ENCODE results near the gene METTL26. TPM values are rescaled to one million over a fixed set of nuclear protein-coding genes. Genes with fewer than 3 reads are reported as not detected.

The METTL26 gene
- total and polyA plus RNA-seq, 2 of the 8 experiments (the other 6 are each of a cell fraction or from before 2014, with no cell fraction given): 100 to 186 TPM

DNA sequence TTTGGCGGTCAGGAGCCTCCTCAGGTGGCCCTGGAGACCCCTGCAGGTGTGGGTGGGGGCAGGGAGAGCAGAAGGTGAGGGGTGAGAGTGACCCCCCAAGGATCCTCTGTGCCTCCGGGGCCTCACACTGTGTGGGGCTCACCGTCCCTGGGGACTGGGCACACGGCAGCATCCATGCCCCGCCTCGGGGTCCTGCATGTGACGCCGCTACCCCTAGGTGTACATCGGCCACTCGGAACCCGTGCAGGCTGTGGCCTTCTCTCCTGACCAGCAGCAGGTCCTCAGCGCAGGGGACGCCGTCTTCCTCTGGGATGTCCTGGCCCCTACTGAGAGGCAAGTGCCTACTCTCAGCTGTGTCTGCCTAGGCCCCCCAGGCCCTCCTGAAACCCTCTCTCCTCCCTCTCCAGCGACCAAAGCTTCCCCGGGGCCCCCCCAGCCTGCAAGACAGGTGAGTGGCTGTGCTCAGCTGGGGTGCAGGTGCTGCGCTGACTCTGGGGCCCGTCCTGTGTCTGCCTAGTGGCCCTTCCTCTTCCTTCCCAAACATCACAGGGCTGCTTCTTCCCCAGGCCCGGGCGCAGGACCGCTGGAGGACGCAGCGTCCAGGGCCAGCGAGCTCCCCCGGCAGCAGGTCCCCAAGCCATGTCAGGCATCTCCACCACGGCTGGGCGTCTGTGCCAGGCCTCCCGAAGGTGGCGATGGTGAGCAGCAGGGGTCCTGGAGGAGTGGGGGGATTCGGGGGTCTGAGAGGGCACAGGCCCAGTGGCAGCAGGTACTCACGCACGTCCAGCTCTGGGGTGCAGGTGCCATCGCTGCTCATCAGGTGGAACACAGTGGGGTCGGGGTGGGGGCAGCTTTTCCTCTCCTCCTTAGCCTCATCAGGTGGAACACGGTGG, 22.8 kb upstream of the METTL26 start:
- H3K9ac ChIP-seq (replicated peaks in 1 of 4; ENCODE audit: extremely low read depth in 1 of 4, low read depth in 3 of 4, low read length in 3 of 4): no peak overlapping the region
- no peak overlapping the region for H2BK5ac ChIP-seq (ENCODE audit: low read depth, low read length)
- no peak overlapping the region for H3K4ac ChIP-seq (replicated peaks; ENCODE audit: insufficient read length, low read depth, low read length)
- H3K23me2 ChIP-seq (ENCODE audit: low read depth, low read length): no peaks in the 10 kb centered on the region
- no peak overlapping the region for H4K91ac ChIP-seq (replicated peaks; ENCODE audit: insufficient read length, low read length)
- H4K8ac ChIP-seq (ENCODE audit: extremely low read depth, insufficient read depth, low read length): no peak overlapping the region
- no peaks in the 10 kb centered on the region for H3K9me3 ChIP-seq (ENCODE audit: insufficient read depth in 2 of 2, low read depth in 1 of 2, low read length in 1 of 2)
- H3K79me2 ChIP-seq (ENCODE audit: control insufficient read depth in 1 of 2, insufficient read depth in 2 of 2, low read length in 2 of 2): no peaks in the 10 kb centered on the region
- H3K18ac ChIP-seq (ENCODE audit: extremely low read depth, low read length): no peak overlapping the region
- FAIRE-seq (no peak), DNase-seq (ENCODE audit: low read depth in 1 of 2, low spot score in 2 of 2) (no peak)
- POLR2A ChIA-PET (ENCODE audit: partially characterized antibody): interaction anchor here (0.7 to 17.4 kb wide), 8 partner anchors 8 to 72 kb away, joined by 3 to 214 read pairs (median 4); partner anchors contain the start of genes JMJD8, RHBDL1, RHOT2 and STUB1
- no peaks in the 10 kb centered on the region for H3K27me3 ChIP-seq (replicated peaks in 1 of 4; ENCODE audit: control insufficient read depth in 3 of 4, extremely low read depth in 1 of 4, insufficient read depth in 3 of 4, low read length in 3 of 4)
- H3K14ac ChIP-seq (ENCODE audit: insufficient read length): no peak overlapping the region
- H3K36me3 ChIP-seq (ENCODE audit: control insufficient read depth in 2 of 4, insufficient read depth in 4 of 4, low read length in 3 of 4): peaks cover 0 to 34% (median 1%) of the 10 kb centered on the region in 4 experiments; a peak in 3 of 8 replicates
- no peaks in the 10 kb centered on the region for H4K20me1 ChIP-seq (replicated peaks in 1 of 2; ENCODE audit: control insufficient read depth in 1 of 2, insufficient read depth in 2 of 2, low read length in 2 of 2)
- H3K56ac ChIP-seq (replicated peaks; ENCODE audit: insufficient read length, low read depth, low read length): no peak overlapping the region
- no peak overlapping the region for H2BK120ac ChIP-seq (replicated peaks; ENCODE audit: low read depth, low read length)
- TF ChIP-seq TAF7 (optimal IDR thresholded peaks at IDR 0.05; ENCODE audit: borderline replicate concordance, low read depth, low read length) (no peak), HDAC2 (IDR thresholded peaks at IDR 0.05; ENCODE audit: borderline replicate concordance in 1 of 2, low read depth in 2 of 2, low read length in 2 of 2) (no peak), BACH1 (IDR thresholded peaks at IDR 0.05; ENCODE audit: low read length) (no peak)
- TF ChIP-seq, protein P1, sequence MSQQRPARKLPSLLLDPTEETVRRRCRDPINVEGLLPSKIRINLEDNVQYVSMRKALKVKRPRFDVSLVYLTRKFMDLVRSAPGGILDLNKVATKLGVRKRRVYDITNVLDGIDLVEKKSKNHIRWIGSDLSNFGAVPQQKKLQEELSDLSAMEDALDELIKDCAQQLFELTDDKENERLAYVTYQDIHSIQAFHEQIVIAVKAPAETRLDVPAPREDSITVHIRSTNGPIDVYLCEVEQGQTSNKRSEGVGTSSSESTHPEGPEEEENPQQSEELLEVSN (IDR thresholded peaks at IDR 0.05): no peak
- no peak overlapping the region for H2BK15ac ChIP-seq (ENCODE audit: low read length)
- no peak overlapping the region for H2AK5ac ChIP-seq (ENCODE audit: low read depth, low read length)
- H3K4me1 ChIP-seq (replicated peaks in 1 of 4; ENCODE audit: control insufficient read depth in 3 of 4, insufficient read depth in 4 of 4, low read length in 3 of 4): peaks cover 0 to 8% (median 1%) of the 10 kb centered on the region in 4 experiments; a peak in 4 of 7 replicates
- H2BK12ac ChIP-seq (ENCODE audit: low read depth, low read length): no peak overlapping the region
- no peak overlapping the region for H3K4me3 ChIP-seq (ENCODE audit: extremely low read depth in 1 of 4, insufficient read depth in 2 of 4, low read depth in 3 of 4, low read length in 4 of 4)
- no peaks in the 10 kb centered on the region for H3K79me1 ChIP-seq (ENCODE audit: low read depth, low read length)
- no peak overlapping the region for H4K5ac ChIP-seq (ENCODE audit: insufficient read length, low read depth, low read length)
- no peak overlapping the region for H3K4me2 ChIP-seq (ENCODE audit: insufficient read depth in 1 of 2, low read depth in 2 of 2, low read length in 2 of 2)
- WGBS, 2 experiments (ENCODE audit: extremely low coverage in 1 of 2, insufficient coverage in 1 of 2, insufficient read length in 1 of 2, insufficient replicate concordance in 2 of 2, low coverage in 1 of 2, low lambda C conversion rate in 2 of 2, missing lambda C conversion rate in 1 of 2): 94% methylated on average over 32 of the region's 35 CpGs; no CpG with 5 or more reads in 1 of the 2 experiments
- H3K27ac ChIP-seq (ENCODE audit: low read depth, low read length): no peak overlapping the region
- no peak overlapping the region for H2AFZ ChIP-seq (ENCODE audit: low read length)
- CTCF ChIA-PET (ENCODE audit: partially characterized antibody): interaction anchor here (0.6 to 11.3 kb wide), 11 partner anchors 8 to 268 kb away, joined by 3 to 104 read pairs (median 5); partner anchors contain the start of genes METTL26, RHBDL1 and WDR90
- no peak overlapping the region for H3K23ac ChIP-seq (ENCODE audit: insufficient read length)
- no peak overlapping the region for H2BK20ac ChIP-seq (ENCODE audit: low read length)

All from H1 (cell line).